Measurements from ENCODE around the gene SSBP3.
"Not testable (repeated sequence)": the region's sequence is repeated elsewhere in the genome, so short reads cannot be mapped to it uniquely, and the experiment has no call there.

DNA sequence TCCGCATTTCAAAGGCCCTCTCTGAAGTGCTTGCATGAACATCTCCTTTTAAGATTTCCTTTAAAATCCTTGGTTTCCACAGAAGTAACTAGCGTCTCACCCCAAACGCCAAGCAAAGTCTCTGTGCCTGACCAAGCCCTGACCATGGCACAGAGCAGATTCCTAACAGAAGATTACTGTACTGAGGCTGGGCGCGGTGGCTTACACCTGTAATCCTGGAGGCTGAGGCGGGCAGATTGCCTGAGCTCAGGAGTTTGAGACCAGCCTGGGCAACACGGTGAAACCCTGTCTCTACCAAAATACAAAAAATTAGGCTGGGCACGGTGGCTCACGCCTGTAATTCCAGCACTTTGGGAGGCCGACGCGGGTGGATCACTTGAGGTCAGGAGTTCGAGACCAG lies 60.6 kb downstream of the SSBP3 start:
- TF ChIP-seq CTCF, POLR2A (IDR thresholded peaks at IDR 0.05): not testable (repeated sequence)
